ENCODE data around the gene EPDR1.
"Not testable (repeated sequence)": the region's sequence is repeated elsewhere in the genome, so short reads cannot be mapped to it uniquely, and the experiment has no call there.

EPDR1 gene

DNA sequence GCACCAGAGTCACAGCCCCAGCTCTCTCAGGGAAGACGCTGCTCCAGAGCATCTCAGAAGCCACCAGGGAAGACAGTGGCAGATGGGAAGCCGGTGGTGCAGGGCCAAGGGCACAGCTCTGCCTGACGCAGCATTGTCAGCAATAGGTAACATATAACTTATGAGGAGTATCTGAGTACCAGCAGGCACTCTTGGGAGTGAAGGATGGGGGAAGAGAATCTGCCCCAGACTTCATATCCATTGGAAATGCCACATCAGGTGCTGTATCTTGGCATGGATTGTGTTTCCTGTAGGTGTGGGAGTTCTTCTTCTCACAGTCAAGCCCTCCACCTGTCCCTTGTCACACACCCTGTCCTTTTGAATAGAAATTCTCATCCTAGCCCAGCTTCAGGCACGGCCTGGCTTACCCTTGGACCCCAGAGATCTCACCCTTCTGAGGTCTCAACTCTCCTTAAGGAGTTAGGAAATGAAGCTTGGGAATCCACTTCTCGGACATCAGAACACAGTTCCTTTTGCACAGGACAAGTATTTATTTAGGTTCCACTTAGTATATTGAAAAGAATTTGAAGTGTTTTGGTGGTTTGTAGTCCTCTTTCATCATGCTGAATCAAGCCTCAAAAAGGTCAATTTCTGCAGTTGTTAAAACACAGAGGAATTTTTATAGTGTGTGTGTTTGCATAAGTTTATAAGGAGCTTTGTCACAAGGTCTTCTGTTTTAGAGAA lies 9.9 kb downstream of the EPDR1 start:
- no peak for DNase-seq

DNA sequence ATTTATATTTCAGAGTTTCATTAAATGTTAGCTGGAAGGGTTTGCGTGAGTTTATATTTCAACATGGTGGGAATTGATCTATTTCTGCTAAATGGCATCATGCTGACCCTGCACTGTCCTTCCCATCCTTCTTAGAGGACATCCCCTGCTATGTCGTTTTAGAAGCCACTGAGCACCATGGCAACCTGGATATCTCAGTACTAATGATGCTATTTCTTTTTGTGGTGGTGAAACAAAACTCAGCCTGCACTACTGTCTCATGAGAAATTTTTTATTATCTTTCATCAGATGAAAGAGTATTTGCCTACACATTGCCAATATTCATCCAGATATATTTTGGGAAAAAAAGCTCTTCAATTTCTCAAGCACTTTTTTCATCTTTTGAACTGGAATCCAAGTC lies 12.1 kb downstream of the EPDR1 start:
- DNase-seq: no peak

GRCh38 chr7:37933018-37933566 lies 12.7 kb downstream of the EPDR1 start:
- no peak for DNase-seq

DNA sequence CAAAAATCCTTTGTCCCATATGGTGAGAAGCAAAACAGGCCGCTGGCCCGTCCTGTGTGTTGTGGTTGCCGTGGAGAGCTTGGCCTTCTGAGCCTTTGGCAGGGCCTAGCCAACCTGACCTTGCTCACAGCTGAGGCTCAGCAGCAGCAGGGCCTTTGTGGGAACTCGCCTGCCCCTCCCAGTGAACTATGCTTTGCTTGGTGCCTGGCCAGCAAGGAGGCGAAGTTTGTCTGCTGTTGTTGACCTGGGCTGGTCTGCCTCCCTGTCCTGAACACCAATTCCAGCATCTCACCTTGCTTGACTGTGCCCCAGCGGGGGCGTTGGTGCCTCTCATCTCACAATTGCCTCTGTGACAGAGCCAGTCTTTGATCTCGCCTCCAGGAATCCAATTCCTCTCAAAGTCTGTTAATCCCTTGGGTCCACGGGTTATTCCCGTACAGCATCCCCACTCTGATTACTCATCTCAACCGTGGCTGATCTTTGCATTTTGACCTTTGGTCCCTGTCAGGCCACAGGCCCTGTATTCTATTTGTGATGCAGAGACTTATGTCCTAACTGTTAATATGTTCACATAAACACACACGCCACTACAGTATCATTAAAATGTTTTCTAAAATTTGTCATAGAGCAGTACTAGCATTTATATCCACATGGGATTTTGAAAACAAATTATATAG lies 22.6 kb downstream of the EPDR1 start:
- DNase-seq: no peak

DNA sequence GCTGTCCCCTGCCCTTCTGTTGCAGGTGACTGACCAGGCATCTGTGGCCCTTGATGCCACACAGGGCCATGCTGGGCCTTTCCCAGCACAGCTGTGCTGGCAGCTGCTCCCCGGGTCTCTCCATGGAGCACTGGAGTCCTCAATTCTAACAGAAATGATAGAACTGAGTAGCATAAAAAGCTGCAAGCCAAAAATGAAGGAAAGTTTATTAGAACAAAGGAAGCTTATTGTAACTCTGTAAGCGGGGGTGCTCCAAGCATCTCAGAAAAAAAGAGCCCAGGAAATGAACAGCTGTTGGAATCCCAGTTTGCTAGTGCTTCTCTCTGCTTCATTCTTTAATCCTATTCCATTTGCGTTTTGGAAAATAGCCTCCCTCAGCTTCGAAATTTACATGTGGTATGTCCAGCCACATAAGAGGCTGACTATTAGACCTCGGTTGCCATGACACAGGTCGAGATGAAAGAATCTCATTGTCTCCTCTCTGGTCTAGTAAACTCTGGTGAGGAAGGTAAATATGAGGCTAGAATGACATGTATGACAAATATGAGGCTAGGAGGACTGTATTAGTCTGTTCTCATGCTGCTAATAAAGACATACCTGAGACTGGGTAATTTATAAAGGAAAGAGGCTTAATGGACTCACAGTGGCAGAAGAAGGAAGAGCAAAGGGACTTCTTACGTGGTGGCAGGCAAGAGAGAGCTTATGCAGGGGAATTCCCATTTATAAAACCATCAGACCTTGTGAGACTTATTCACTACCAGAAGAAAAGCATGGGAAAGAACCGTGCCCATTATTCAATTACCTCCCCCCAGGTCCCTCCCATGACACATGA lies 23.7 kb downstream of the EPDR1 start:
- no peak for DNase-seq

GRCh38 chr7:37944737-37945054 lies 24.3 kb downstream of the EPDR1 start:
- no peak for DNase-seq

DNA sequence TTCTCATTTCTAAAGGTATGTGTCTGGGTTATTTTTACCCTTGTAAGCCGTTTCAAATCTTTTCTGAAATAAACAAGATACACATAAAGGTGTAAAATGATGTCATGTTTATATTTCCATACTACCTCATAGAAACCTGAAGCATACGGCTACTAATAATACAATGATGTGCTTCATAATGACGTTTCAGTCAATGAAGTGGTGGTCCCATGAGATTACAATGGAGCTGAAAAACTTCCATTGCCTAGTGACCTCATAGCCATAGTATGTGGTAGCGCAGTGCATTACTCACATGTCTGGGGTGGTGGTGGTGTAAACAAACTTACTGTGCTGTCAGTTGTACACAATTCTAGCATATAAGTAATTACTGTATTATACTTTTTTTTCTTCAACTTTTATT lies 24.9 kb downstream of the EPDR1 start:
- DNase-seq: no peak

- no peak for DNase-seq
Measured at GRCh38 chr7:37947138-37947940, 26.9 kb downstream of the EPDR1 start.

DNA sequence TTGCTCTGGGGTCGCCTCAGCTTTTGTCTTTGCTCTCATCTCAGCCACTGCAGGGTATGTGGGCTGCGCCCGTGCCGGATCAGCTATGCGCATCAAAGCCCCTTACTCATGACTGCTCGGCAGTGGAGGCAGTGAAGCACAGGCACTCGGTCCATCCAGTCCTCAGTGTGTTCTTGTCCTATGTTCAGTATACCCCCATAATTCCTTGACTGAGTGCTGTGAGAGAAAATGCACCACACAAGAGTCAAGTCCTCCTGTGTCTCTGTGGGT lies 27.4 kb downstream of the EPDR1 start:
- no peak for DNase-seq

- DNase-seq: no peak
Measured at GRCh38 chr7:37952240-37952639, 31.8 kb downstream of the EPDR1 start.

- not testable (repeated sequence) for DNase-seq
Measured at GRCh38 chr7:37954217-37954616, 33.8 kb downstream of the EPDR1 start.

GRCh38 chr7:37956791-37957190 lies 36.4 kb downstream of the EPDR1 start:
- DNase-seq: no peak

GRCh38 chr7:37957221-37957970 lies 37.0 kb downstream of the EPDR1 start:
- no peak for DNase-seq

DNA sequence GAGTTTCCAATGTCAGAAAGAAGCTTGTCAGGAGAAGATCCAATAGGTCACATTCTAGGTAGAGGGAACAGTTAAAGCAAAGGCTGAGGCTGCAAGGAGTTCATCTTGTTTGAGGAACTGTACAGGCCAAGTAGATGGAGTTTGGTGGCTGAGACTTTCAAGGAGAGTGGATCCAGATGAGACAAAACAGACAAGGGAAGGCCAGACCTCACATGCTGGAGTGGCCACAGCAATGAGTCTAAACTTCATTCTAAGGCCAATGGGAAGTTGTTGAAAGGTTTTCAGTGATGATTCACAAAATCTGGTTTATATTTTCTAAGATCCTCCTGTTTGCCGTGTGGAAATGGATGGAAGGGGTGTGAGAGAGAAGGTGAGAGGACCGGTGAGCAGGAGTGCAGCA lies 40.0 kb downstream of the EPDR1 start:
- no peak for DNase-seq

DNA sequence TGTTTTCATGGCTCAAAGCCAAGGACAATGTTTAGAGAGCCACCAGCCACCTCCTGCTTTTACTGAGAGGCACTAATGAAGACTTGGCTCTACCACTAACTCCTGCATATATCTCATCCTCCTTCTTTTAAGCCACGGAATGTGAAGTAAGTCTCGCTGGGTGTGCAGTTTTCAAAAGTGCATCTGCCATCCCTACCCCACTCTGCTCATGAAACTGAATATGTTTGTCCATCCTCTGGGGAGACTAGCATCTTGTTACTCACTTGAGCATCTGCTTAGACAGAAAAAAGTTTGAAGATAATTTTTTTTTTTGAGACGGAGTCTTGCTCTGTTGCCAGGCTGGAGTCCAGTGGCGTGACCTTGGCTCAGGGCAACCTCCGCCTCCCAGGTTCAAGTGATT lies 40.8 kb downstream of the EPDR1 start:
- DNase-seq: no peak

GRCh38 chr7:37964196-37964595 lies 43.8 kb downstream of the EPDR1 start:
- no peak for DNase-seq

- DNase-seq: no peak
Measured at GRCh38 chr7:37970211-37970610, 49.8 kb downstream of the EPDR1 start.

DNA sequence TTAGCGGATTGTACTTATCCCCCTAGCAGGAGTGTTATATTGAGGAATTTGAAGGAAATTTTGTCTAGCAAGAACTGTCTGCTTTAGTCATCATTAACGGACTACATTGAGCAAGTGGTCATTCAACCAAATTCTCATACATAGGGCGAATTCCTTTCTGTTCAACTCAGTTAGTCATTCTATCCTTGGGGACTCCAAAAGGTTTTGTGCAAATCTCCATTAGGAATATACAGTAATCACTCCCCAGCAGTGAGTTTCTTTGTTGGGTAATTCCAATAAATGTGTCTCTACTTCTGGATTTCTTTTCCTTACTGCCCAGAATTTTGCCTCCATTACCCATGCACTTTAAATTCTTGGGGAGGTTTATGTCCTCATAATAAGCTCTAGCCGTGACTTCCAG lies 51.1 kb downstream of the EPDR1 start:
- DNase-seq: no peak

DNA sequence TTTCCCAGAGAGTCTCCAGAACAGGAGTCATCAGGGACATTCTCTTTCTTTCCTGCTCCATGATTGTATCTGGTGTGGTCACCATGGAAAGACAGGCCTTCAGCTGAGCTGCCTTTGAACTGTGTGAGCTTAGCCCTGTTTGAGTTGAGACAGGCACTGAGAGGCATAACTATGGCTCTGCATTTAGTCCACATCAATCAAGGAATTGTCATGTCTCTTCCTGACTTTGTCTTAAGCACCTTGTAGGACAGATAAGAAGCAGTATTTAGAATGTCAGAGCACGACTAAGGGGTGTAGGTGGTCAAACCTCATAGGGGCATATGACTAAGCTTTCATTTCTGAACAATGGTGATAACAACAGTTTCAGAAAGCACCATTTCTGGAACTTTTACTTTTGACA lies 53.5 kb downstream of the EPDR1 start:
- no peak for DNase-seq

GRCh38 chr7:37974711-37975110 lies 54.3 kb downstream of the EPDR1 start:
- DNase-seq: no peak

DNA sequence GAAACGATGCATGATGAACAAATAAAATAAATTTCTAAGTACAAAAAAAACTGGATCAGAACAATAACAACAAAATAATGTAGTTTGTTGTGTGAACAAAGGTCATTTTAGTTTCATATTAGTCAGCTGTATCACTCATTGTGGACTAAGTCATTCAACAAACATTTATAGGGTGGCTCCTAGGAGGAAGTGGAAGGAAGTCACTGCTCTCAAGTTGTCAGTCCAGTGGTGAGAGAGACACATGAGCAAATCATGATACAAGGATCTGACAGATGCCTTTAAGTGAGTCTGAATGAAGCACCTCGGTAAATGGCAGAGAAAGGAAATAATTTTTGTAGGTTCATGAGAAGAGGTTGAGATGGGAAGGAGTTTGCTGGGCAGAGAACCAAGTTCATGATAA lies 56.8 kb downstream of the EPDR1 start:
- no peak for DNase-seq

DNA sequence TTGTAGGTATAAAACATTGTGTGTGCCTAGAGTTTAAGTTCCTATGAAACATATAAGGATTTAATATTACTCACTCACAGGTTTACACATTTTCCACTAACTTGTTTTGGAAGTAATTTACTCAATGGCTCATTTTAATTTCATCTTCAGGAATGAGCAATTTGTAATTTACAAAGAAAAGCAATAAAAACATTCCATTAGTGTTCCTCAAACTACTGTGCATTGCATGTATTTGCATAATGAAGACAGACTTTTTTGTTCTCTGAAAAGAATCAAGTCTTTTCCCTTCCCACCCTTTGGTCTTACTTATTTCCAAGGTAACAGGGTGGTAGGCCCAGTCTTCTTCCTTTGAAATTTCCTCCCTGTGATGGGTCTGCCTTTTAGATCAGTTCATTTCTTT lies 61.2 kb downstream of the EPDR1 start:
- no peak for DNase-seq

DNA sequence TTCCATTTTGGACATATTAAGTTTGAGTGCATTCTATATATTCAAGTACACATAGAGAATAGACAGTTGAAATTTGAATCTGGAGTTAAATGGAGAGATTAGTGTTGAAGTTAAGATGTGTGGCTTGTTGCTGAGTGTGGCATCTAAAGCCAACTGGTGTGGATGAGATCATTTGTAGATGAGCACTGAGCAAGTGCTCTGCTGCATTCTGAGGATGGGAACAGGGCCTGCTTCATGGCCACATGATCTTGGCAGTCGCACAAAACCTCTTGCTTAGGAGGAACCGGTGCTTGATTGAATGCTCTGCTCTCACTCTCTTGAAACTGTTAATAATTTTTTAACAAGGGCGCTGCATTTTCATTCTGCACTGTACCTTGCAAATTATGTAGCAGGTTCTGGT lies 62.0 kb downstream of the EPDR1 start:
- DNase-seq: no peak
